HG03097 (cell line): ENCODE data around the gene STC2.

Source experiments
- ATAC-seq: cut with Tn5 transposase; IDR thresholded peaks from one replicate; pipeline ENCODE4 v1.9.1; 2021; ENCODE audit not compliant: unreplicated experiment, low FRiP score

The STC2 gene

GRCh38 chr5:173329491-173330337 is 1.5 kb upstream of the STC2 start:
- ATAC-seq: no peak

DNA sequence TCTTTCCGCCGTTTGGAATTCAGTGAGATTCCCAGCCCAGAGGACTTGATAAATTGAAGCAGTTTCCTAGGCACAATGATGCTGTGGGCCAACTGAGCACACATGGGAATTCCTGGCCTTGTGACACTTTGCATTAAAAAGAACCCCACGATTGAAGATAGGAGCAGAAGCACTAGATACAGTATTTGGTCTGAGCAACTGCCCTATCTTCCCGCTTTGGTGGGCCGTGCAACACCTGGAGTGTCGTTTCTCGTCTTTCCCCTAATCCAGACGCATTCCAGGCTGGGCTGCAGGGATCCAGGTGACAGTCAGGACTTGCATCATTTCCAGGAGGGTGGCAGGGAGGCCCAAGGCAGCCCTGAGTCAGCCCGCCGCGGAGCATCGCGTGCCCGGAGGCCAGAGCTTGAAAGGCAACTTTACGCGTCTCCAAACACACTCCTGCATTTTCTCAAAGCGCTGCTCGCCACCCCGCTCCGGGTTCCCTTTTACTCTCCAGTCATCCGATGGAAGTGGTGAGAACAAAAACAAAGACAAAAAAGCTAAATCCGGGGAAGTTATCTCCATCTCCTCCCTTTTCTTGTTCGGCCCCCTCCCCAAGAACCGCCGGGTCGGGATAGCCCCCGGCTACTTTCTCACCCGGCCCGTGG is 753 bp upstream of the STC2 start:
- no peak for ATAC-seq

GRCh38 chr5:173327084-173327947 is 898 bp downstream of the STC2 start:
- no peak for ATAC-seq

DNA sequence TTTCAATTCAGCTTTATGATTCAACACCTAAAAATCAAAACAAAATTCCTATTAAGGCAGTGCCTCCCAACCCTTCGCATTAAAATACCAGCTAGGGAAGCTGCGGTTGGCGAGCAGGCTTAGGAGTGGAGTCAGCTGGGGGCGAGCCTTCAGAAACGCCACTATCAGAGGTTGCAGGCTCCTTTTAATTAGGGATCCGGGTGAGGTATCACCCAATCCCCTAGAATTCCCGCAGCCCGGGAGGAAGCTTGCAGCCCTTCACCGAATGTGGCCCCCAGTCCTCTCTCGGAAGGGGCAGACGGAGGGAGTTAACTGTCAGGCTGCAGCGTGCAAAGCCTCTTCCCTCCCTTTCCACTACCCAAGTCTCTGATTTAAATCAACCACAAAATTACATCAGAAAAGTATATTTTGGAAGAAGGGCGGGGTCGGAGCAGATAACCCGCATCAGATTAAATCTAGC is 1.7 kb downstream of the STC2 start:
- no peak for ATAC-seq

DNA sequence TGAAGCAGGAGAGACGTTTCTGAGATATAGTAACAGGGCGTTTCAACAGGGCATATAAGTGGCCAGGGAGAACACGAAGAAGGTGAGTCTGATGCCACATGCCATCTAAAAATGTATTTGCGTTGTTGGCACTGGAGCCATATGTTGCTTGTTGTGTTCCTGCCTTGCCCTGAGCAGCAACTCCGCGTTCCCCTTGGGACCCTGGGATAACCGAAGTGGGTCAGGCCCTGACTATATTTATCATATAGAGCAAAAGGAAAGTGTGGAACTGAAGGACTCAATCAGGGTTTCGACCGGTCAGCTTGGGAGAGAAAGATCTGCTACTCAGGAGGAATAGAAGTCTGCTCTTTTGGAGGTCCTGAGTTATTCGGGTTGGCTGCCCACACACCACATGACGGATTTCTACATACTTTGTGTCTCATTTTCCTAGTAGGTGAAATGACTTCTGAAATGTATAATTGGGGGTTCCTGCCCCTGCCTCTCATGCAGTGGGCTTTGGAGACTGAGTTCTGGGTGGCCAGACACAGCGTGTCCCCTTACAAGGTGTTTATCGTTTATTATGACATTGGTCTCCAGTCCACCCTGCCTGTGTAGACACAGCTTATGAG is 3.0 kb downstream of the STC2 start:
- ATAC-seq: no peak

DNA sequence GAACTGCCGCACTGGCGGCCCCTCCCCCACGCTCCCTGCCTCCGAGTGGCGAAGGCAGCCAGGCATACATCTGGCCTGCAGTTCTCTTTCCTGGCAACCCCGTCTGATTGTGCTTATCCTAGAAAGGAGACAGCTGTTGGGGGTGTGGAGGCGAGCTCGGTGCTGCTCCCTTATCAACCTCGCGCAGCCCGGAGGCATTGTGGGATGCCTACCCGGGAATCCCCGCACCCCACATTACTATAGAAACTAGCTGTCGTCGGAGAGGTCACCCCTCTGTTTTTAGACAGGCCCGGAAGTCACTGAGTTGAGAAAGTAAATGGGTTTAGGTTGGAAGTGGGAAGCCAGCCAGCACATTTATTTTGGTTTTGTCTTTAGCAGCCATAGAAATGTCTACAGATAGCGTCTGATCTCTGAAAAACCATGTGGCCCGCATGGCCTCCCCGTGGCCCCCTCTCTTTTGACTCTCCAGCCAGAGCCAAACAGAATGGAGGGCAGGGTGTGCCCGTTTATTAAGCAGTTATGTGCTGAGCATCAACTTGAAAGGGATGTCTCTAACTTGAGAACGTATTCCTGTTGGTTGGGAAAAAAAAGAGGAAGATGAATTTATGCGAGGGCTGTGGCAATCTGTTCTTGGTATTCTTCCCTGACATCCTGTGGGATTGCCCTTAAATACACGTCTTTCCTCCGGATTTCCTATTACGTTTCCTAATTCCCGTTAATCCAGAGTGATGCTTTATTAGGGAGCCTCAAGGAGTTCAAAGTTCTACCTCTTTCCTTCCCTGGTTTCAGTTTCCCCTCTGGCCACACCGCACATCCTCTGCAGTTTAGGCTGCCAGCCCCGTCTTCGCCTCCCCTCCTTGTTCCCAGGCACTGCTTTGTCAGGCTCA is 3.9 kb downstream of the STC2 start:
- no peak for ATAC-seq

DNA sequence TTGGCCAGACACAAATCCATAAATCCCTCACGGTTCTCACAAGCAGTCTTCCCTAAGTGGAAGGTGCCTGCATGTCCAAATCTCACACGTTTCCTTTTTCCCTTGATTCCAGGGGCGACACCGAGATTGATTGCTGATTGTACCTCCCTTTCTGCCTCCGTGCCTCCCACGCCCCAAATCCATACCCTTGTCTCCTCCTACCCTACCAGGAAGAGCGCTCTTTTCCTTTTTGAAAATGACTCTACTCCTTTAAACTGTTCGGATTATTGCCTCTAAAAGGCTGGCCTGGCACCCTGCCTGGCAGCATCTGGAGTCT is 4.5 kb downstream of the STC2 start:
- no peak for ATAC-seq

- ATAC-seq: no peak
These were observed 5.0 kb downstream of the STC2 start for GRCh38 chr5:173323106-173323798.

DNA sequence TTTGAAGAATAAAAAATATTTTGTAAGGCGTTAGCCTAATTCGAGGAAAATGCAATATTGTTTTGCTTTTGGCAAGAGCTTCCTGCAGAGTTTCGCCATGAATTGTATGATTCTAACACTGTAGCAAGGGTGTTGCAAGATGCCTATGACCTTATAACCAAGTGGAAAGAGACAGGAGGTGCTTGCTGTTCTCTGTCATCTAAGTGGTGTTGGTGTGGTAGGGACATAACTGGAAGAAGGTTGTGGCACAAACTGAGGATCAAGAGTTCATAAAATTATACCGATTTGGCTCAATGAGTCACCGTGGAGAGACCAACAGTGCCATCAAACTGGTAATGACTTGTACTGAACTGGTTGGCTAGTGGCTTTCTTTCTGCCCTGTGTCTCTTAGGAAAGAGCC is 6.3 kb downstream of the STC2 start:
- no peak for ATAC-seq

- ATAC-seq: no peak
These were observed 8.0 kb downstream of the STC2 start for GRCh38 chr5:173320259-173320658.

DNA sequence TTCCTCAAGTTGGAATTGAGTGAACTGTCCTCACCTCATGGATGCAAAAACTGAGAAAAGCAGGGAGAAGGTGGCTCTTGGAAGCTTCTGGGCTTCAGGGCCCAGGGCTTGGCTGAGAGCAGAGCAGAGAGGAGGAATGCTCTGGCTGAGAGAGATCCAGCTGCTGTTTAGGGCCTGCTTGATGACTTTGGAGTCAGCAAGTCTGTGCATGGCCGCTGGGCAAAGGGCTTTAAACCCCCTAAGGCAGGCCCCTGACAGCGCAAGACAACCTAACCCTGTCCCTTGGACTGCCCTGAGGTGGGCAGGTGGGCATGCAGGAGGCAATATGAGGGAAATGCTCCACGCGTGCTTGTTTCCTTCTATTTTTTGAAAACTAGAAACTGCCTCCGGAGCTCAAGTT is 8.6 kb downstream of the STC2 start:
- ATAC-seq: no peak

- no peak for ATAC-seq
These were observed 9.2 kb downstream of the STC2 start for GRCh38 chr5:173318881-173319620.

DNA sequence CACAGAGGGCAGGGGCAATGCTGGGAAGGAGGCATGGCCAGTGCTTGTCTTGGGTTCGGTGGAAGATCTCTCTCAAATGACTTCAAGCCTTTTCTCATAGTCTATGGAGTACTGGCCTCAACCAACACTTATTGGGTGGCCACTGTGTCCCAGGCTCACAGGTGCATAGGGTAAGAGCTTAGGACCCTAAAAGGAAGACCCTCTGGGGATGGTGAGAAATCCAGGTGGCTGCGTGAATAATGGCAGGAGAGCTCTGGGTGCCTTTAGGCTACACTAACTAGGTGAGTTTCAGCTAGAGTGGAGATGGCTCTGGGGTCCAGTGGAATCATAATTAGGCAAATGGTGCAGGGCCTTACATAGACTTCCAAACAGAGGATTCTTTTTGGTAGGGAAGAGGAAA is 9.9 kb downstream of the STC2 start:
- no peak for ATAC-seq

DNA sequence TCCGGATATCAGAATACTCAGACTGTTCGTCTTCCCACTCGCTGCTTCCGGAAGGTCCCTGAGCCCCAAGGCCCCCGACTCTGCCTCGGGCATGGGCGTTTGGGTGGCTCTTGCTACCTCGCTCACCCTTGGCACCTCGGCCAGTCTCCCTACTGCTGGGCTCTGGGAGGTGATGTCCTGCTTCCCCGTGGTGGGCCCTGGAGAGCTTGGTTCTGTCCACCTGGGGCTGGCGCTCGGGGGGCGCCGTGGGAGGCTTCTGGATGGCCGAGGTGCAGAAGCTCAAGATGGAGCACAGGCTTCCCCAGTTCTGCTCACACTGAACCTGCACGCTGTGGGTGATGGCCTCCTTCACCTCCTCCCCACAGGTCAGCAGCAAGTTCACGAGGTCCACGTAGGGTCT is 10.4 kb downstream of the STC2 start:
- no peak for ATAC-seq

DNA sequence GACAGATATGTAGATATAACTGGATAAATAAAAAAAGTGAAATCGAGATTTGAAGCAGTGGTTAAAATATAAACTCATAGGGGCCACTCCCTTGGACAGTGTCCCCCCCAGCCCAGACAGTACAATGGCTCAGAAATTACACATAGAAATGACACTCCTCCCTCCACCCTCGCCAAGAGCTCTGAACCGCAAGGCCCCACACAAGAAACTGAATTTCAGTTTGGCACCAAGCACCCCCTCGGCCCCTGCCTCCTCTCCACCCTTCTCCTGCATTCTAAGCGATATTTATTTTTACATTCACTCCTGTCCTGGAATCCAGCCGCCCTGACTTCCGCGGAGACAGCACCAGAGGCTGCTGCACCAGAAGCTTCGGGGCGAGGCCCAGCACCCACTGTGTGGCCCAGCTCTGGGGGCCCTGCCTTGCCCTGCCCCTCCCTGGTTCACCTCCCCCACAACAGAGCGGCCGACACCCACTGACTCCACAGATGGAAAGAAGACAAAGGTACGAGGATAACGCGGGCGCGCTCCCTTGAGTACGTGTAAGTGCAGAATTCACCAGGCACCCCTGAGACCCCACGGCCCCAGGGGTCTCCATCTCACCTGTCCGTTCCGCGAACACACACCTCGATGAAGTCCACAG is 11.0 kb downstream of the STC2 start:
- ATAC-seq: no peak

GRCh38 chr5:173316339-173317020 is 11.7 kb downstream of the STC2 start:
- no peak for ATAC-seq

DNA sequence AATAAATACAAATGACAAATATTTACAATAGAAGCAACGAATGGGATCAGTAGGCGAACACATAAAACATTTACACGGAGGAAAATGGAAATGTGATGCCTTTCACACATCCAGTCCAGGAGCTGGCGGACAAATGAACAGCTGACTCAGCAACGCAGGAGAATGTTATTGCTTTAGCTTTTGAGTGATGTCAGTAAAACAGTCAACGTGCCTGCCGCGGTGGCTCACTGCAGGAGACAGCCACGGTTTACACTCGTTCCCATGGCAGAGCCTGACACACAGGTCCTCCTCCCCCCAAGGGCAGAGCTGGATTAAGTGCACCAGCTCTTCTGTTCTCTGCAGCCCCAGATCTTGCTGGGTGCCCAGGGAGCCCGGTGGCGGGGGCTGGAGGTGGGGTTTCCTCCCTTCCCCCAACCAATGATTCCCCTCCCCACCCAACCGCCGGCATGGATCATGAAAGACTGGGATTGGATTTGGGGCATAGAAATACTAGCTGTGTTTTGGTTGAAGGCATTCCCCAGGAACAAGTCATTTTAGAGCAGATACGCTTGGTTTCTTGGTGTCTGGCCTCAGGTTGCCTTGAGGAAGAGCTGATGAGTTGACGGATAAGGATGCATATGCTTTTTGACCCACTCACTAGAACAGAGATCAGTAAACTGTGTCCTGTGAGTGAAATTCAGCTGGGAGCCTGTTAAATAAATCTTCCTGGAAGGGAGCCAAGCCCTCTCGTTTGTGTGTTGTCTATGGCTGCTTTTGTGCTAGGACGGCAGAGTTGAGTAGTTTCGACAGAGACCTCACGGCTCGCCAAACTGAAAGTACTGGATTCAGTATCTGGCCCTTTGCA is 12.5 kb downstream of the STC2 start:
- ATAC-seq: no peak
